HG02981 (cell line): ENCODE results near the gene DSPP.
"Not testable (repeated sequence)": the region's sequence is repeated elsewhere in the genome, so short reads cannot be mapped to it uniquely, and the experiment has no call there.

Experiments used
- ATAC-seq: cut with Tn5 transposase; IDR thresholded peaks from one replicate; pipeline ENCODE4 v1.9.1; 2021; ENCODE audit warnings: mild to moderate bottlenecking, moderate library complexity; ENCODE audit not compliant: unreplicated experiment

The DSPP gene

DNA sequence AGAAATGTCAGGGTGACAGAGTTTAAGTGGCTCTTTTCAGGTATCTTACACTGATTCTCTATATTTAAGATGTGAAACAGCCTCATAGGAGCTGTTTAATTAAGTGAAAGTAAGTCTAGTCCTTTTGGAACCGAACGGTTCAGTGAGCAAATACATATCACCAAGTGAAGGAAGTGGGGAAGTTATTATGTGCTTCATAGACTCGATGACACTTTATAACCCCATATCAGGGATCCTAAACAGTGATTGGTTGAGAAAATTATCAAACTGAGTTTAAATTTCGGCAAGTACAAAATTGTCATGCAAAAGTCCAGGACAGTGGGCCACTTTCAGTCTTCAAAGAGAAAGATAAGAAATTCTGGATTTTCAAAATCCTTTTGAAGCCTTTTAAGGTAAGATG lies at the start of gene DSPP:
Gene DSPP, plus strand, starts transcription at position 301 of the 400 bp plus-strand sequence. CDS start 2,380 bp downstream, outside the sequence.
- ATAC-seq = no peak

- peak; percentile 98 for ATAC-seq
These were observed 49.1 kb upstream of the DSPP start for GRCh38 chr4:87559090-87559837.

GRCh38 chr4:87560802-87561201 lies 47.5 kb upstream of the DSPP start:
- ATAC-seq = no peak

GRCh38 chr4:87565746-87566145 lies 42.6 kb upstream of the DSPP start:
- no peak for ATAC-seq

DNA sequence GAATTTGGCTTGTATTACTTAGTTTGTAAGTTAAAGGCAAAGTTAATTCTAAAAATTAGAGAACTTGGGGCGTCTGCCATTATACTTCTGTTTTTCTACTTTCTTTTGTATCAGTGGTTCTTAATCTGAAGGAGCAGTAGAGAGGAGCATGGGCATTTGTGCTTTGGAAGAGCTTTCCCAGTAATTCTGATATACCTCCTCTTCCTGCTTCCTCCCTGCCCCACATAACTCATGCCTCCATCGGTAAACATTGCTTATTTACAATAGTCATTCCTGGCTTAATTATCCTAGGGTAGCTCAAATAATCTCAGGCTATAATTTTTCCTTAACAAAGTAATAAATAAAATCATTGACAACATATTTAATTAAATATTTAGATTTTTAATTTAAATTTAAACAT lies 42.1 kb upstream of the DSPP start:
- ATAC-seq = no peak

- no peak for ATAC-seq
These were observed 41.1 kb upstream of the DSPP start for GRCh38 chr4:87567191-87567590.

DNA sequence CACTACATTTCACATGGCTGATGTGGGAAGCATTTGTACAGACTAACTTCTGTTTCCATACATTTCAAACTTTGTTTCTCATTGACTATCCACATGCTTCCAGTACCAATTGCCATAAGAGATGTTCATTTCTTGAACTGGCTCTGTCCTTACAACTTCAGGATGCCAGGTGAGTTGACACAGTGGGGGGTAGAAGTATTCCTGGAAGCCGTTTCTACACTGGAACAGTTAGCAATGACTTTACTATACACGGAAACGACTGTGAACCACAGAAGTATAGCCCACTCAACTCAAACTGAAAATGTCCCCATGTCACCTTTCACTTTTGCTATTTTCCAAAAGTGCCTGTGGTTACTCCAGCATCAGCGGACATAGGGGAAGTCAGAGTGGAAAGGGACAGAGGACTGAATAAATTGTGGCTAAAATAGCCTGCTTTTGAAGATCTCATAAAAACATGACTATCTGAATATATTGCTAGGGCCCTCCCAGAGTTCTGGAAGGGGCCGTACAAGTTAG lies 38.0 kb upstream of the DSPP start:
- ATAC-seq = no peak

DNA sequence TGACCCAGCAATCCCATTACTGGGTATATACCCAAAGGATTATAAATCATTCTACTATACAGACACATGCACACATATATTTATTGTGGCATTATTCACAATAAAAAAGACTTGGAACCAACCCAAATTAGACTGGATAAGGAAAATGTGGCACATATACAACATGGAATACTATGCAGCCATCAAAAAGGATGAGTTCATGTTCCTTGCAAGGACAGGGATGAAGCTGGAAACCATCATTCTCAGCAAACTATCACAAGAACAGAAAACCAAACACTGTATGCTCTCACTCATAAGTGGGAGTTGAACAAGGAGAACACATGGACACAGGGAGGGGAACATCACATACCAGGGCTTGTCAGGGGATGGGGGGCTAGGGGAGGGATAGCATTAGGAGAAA lies 34.0 kb upstream of the DSPP start:
- not testable (repeated sequence) for ATAC-seq

DNA sequence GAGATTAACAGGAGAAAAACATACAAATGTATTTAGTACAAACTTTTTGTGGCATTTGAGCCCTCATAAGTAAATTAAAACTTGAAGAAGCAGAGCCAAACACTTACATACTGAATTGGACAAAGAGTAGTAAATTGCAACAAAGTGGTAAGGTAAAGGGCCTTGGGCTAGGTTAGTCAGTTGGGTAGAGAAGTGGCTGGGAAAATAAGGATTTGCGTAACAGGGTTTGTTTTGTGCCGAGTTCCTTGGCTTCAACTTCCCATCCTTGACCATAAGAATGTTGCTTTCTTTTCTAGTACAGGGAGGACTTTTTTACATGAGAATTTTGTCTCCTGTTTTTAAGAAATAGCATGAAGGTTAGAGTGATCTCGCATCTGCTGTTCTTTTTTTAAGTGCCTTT lies 33.3 kb upstream of the DSPP start:
- ATAC-seq = no peak

DNA sequence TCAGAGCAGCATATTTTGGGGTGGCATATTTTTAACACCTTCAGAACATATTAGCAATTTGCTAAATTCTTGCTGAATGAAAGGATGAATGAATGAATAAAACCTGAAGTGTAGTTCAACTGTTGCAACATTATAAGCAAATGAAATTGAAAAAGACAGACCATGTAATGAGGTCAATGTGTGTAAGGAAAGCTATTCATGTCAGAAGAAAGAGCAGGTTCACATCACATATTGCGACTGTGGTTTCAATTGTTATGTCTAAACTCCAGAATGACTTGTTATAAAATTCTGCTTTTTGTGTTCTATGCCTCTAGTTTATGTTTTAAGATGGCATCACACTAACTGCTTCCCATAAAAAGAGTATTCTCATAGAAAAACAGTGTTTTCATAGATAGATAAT lies 32.9 kb upstream of the DSPP start:
- no peak for ATAC-seq

GRCh38 chr4:87575983-87576382 lies 32.3 kb upstream of the DSPP start:
- no peak for ATAC-seq

DNA sequence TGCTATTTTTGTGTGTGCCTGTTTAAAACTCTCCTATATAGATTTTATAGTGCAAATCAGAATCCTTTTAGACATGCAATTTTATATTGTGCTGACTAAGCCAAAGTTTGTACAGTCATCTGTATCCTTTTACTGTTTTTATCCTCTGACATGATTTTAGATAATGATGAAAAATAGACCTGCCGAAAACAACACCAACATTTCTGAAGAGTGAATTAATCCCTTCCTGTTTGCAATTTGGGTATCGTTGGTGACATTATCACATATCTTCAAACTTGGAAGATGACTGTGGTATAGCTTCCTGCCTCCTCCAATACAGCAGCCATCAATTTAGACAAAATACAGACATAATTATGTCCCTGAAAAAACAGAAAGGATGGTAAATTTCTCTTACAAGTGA lies 28.9 kb upstream of the DSPP start:
- ATAC-seq = no peak

- ATAC-seq = no peak
These were observed 28.3 kb upstream of the DSPP start for GRCh38 chr4:87580057-87580456.

DNA sequence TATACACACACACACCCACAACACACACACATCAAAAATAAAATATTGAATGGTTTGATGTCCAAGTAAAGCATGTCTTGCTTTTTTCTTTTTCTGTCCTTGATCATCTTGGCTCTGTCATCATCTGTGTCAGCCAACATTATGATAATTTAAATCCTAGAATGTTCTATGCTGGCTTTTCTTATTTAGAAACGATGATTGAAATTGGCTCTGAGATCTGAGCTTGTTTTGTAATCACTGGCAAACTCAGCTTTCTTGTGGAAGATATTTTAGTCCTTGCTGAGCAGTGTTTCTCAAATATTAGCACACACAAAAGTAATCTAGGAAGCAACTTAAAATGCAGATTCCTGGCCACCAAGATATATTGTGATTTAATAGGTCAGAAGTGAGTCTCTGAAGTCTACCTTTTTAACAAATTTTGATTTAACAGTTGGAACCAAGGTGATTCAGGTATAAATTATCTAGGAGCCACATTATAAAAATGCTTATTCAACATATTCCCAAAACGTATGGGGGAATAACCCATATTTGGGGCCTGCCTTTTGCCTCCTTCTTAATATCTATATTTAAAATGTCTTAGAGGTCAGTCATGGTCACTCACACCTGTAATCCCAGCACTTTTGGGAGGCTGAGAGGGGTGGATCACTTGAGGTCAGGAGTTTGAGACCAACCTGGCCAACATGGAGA lies 24.0 kb upstream of the DSPP start:
- no peak for ATAC-seq

GRCh38 chr4:87589531-87589930 lies 18.8 kb upstream of the DSPP start:
- ATAC-seq = no peak

GRCh38 chr4:87592124-87592523 lies 16.2 kb upstream of the DSPP start:
- ATAC-seq = no peak

GRCh38 chr4:87601361-87601760 lies 7.0 kb upstream of the DSPP start:
- ATAC-seq = no peak

GRCh38 chr4:87614292-87614890 lies 6.1 kb downstream of the DSPP start:
- ATAC-seq = no peak

- ATAC-seq = no peak
These were observed 7.9 kb downstream of the DSPP start for GRCh38 chr4:87616268-87616667.

- no peak for ATAC-seq
These were observed 11.8 kb downstream of the DSPP start for GRCh38 chr4:87620086-87620485.

DNA sequence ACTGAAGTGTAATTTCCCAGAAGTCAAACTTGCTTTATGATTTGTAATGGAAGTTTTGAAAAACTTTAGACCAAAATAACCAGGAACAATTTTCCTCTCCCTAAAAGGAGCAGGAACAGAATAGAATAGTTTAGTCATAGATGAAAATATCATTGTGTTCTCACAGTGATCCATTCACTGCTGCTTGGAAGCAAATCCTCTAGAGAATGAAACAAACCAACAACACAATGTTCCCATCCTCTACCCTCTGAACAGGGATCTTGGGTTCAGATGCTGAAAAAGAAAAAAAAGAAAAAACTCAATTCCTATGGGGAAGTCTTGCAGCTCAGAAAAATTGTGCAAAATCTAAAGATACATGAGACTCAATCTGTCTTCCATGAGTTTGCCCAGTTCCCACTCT lies 12.2 kb downstream of the DSPP start:
- ATAC-seq = no peak

- no peak for ATAC-seq
These were observed 14.0 kb downstream of the DSPP start for GRCh38 chr4:87622303-87622702.
